HG03571 (cell line): ENCODE measurements around the gene CYP4F12.

Source experiments
- ATAC-seq: cut with Tn5 transposase; IDR thresholded peaks from one replicate; pipeline ENCODE4 v1.9.1; 2021; ENCODE audit not compliant: unreplicated experiment

CYP4F12 gene, protein sequence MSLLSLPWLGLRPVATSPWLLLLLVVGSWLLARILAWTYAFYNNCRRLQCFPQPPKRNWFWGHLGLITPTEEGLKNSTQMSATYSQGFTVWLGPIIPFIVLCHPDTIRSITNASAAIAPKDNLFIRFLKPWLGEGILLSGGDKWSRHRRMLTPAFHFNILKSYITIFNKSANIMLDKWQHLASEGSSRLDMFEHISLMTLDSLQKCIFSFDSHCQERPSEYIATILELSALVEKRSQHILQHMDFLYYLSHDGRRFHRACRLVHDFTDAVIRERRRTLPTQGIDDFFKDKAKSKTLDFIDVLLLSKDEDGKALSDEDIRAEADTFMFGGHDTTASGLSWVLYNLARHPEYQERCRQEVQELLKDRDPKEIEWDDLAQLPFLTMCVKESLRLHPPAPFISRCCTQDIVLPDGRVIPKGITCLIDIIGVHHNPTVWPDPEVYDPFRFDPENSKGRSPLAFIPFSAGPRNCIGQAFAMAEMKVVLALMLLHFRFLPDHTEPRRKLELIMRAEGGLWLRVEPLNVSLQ

DNA sequence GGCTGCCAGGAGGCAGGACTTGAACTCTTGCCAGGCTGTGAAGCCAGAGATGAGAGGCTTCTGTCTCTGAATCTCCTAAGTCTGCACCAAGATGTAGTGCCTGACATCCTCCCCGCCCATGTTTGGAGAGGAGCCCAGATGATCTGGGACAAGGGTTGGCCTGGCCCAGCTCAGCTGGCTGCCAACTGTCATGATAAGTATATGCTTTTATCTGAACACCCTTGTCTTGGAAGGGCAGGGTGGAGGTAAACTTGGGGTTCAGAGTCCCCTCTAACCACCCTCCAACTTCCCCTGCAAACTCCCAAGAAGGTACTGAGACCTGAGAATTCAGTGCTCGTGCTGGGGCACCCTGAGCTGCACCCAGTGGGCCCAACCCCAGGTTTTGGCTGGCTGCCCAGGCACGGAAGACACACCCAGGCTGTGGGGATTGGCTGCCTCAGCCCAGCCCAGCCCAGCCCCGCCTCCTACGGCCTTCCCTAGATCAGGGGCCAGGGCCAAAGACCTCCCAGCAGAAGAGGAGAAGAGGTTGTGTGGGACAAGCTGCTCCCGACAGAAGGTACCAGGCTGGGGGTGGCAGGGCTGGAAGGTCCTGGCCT is at the start of gene CYP4F12:
CYP4F12 (plus strand) TSS at position 508 of the 596 bp plus-strand sequence. CDS start 443 bp downstream, outside the sequence.
- ATAC-seq: no peak

GRCh38 chr19:15623711-15624318 is 49.1 kb upstream of the CYP4F12 start:
- no peak for ATAC-seq

- no peak for ATAC-seq
These were observed 44.5 kb upstream of the CYP4F12 start for GRCh38 chr19:15628236-15629002.

- no peak for ATAC-seq
These were observed 43.6 kb upstream of the CYP4F12 start for GRCh38 chr19:15629003-15629880.

GRCh38 chr19:15631817-15632216 is 41.1 kb upstream of the CYP4F12 start:
- ATAC-seq: no peak

DNA sequence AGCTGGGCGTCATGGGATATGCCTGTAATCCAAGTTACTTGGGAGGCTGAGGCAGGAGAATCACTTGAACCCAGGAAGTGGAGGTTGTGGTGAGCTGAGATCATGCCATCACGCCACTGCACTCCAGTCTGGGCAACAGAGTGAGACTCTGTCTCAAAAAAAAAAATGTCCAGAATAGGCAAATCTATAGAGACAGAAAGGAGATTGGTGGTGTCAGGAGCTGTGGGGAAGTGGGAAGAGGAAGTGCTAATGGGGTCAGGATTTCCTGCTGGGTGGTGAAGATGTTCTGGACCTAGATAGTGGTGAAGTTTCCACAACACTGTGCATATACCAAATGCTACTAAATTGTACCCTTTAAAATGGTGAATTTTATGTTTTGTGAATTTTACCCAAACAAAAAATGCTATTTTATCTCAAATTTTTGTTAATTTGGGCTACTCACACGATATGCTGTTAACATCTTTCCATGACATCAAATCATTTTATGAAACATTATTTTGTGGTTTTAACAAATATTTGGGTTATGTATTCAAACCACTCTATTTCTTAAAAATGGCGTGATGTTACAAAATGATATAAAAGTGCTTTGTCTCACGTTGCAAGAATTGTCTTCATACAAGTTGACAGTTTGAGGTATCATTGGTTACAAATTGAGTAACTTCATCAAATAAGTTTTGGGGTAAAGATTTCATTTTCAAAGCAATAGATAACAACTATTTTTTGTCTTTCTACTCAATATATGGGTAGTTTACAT is 39.6 kb upstream of the CYP4F12 start:
- no peak for ATAC-seq

DNA sequence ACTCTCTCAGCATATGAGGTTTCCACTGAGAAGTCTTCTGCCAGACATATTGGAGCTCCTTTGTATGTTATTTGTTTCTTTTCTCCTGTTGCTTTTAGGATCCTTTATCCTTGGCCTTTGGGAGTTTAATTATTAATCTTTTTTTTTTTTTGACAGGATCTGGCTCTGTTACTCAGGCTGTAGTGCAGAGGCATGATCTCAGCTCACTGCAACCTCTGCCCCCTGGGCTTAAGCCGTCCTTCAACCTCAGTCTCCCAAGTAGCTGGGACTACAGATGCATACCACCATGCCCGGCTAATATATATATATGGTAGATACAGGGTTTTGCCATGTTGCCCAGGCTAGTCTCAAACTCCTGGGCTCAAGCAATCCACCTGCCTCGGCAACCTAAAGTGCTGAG is 38.8 kb upstream of the CYP4F12 start:
- ATAC-seq: no peak

- ATAC-seq: no peak
These were observed 37.7 kb upstream of the CYP4F12 start for GRCh38 chr19:15635016-15635805.

DNA sequence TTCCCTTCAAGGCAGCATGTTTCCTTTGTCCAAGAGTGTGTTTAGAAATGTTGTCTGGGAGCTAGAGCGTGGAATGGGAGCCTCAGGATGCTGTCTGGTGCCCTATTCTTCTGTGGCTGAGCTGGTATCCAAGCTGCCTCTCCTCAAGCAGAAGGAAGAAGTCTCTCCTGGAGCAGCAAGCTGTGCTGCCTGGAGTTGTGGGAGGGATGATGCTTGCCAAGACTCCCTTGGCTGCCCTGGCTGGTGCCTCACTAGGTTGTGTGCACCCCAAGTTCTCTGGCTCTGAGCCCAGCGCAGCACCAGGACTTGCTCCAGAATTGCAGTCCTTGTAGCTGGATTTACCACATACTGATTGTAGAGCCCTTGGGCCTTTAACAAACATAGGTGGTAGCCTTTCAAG is 36.9 kb upstream of the CYP4F12 start:
- ATAC-seq: no peak

DNA sequence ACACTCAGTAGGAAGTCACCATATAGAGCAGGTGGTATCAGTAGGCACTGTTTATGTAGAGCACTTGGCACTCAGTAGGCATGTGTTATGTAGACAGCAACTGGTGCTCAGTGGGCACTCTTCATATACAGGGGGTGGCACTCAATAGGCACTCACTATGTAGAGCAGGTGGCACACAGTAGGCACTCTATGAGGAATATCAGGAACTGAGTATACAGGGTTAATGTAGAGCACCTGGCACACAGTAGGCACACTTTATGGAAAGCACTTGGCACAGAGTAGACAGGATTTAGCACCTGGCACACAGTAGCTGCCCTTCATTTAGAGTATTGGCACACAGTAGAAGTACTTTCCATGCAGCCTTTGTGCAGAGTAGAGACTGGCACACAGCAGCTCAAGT is 33.3 kb upstream of the CYP4F12 start:
- no peak for ATAC-seq

DNA sequence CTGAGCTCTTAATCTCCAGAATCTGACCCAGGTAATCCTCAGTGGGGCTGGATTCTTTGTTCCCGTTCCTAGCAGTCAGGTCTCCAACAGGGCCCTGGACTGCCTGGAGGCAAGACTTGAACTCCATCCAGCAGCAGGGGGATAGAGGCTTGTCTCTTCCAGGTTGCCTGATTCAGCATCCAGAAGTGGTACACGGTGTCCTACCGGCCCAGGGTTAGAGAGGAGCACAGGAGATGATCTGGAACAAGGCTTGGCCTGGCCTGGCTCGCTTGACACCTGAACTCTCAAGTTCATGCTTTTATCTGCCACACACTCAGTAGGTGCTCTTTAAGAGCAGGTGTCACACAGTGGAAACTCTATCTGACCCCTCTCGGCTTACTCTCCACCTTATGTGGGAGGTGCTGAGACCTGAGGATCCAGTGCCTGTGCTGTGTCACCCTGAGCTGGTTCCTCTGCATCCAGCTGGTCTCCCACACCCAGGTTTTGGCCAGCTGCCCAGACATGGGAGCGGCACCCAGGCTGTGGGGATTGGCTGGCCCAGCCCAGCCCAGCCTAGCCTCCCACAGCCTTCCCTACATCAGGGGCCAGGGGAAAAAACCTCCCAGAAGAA is 32.5 kb upstream of the CYP4F12 start, which contains the start of gene CYP4F3:
CYP4F3 (plus strand) TSS at position 604 of the 610 bp plus-strand sequence. CDS start 519 bp downstream, outside the sequence.
- ATAC-seq: no peak

DNA sequence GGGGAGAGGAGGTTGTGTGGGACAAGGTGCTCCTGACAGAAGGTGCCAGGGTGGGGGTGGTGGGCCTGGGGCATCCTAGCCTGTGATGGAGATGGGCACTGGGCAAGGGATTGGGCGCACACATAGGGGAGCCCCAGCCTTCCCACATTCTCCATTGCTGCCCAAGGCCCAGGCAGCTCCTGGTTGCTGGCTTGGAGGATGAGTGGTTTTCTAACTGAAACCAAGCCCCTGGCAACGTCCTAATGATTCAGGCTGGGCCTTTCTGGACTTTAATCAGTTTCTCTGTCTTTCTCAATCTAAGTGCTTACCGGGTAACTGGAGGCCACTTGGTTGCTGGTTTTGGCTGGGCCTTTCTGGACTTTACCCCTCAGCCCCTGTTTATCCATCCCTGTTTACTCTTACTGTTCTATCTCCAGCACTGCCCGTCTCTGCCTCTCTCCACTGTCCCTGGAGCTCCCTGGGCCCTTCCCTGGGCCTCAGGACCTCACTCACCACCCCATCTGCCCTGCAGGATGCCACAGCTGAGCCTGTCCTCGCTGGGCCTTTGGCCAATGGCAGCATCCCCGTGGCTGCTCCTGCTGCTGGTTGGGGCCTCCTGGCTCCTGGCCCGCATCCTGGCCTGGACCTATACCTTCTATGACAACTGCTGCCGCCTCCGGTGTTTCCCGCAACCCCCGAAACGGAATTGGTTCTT is 31.8 kb upstream of the CYP4F12 start:
- no peak for ATAC-seq

DNA sequence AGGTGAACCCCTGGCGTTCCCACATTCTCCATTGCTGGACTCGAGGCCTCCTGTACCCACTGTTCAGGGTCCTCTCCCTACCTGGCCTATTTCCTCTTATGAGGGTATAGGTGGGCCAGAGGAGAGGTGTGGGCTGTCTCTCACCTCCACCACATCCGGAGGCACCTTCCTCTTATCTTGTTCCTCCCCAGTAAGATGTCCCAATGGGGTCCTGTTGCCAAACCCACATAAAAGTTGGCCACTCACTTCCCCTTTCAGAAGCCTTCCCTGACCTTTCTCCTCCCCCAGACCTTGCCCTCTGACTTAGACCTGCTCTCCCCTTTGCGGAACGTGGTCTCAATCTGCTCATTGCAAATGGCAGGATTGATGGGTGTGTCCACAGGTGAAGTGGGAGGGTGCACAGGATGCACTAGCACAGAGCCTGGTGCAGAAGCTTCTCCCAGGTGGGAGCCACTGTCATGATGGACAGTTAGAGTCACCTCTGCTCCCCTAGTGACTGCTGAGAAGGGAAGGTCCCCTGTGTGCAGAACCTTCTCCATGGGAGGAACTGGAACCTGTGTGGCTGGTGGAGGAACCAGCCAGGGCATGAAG is 30.9 kb upstream of the CYP4F12 start:
- no peak for ATAC-seq

GRCh38 chr19:15642807-15643206 is 30.1 kb upstream of the CYP4F12 start:
- ATAC-seq: no peak

GRCh38 chr19:15643387-15643786 is 29.5 kb upstream of the CYP4F12 start:
- ATAC-seq: no peak

DNA sequence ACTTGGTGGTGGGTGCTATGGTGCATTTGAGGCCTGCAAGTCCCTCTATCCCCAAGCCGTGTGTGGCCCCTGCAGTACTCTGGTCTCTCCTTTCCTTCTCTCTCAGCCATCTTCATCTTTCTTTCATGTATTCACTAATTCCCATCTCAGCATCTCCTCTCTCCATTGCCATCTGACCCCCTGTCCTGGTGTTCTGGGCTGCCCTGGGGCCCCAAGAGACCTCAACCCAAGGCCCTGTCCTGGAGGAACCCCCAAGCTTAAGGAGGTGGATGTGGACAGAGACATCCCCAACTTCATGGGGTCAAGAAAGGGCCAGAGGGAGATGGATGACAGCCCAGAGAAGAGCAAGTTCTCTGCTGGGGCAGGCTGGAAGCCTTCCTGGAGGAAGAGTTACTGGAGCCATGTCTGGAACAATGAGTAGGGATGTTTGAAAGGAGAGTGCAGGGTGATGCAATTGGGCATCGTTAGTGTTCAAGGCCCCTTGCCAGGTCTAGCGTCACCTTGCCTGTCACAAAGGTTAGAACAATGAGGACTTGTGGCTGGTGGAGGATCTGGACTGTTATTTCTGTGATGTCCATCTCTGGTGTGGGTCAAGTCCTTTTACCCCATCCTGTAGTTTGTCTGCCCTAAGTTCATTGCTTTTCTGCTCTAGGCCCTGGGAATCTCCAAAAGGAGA is 28.7 kb upstream of the CYP4F12 start:
- ATAC-seq: no peak

GRCh38 chr19:15644816-15645215 is 28.1 kb upstream of the CYP4F12 start:
- no peak for ATAC-seq
